Brain microvascular endothelial cell (primary cell): Measurements from ENCODE around the gene AEBP1.

Source experiments
- DNase-seq: peaks from one replicate; pipeline ENCODE4 v3.0.0-alpha.2; 2020
- H3K27ac ChIP-seq: fragments of 250-450 bp; sonication (Bioruptor Pico); 2 replicates; pipeline ENCODE4 v1.5.1; 2020; ENCODE audit warnings: mild to moderate bottlenecking, moderate library complexity
- H3K27me3 ChIP-seq: fragments of 250-450 bp; sonication (Bioruptor Pico); replicated peaks from 2 replicates; pipeline ENCODE4 v1.5.1; 2020; ENCODE audit warnings: mild to moderate bottlenecking
- H3K36me3 ChIP-seq: fragments of 250-450 bp; sonication (Bioruptor Pico); replicated peaks from 2 replicates; pipeline ENCODE4 v1.5.1; 2020; ENCODE audit warnings: mild to moderate bottlenecking
- H3K4me3 ChIP-seq: 2 replicates; pipeline ENCODE4 v1.5.1; 2011; ENCODE audit warnings: low read depth, mild to moderate bottlenecking, control low read depth, low read length, moderate library complexity
- CTCF ChIP-seq: IDR thresholded peaks from 2 replicates; pipeline ENCODE4 v1.5.1; 2011; ENCODE audit warnings: low read depth, mild to moderate bottlenecking, moderate library complexity, low read length, control low read depth, inconsistent platforms; ENCODE audit errors: missing control alignments
- in situ Hi-C: cut with HindIII; loops from 2 replicates; pipeline ENCODE4 v1.10.0; 2017; ENCODE audit warnings: low sequenced_read_pairs, low pct_ligation_motif_present

The AEBP1 gene

GRCh38 chr7:44155191-44156185 lies 51.3 kb downstream of the AEBP1 start:
- Histone ChIP-seq H3K27me3 (no peaks in the 10 kb centered on the region), H3K4me3 (no peak overlapping the region), H3K36me3 (no peaks in the 10 kb centered on the region), H3K27ac (no peak overlapping the region)
- DNase-seq = no peak
- in situ Hi-C loops = no loop called here
- TF ChIP-seq CTCF = no peak

- Histone ChIP-seq H3K27me3 (no peaks in the 10 kb centered on the region), H3K27ac (no peak overlapping the region), H3K4me3 (no peak overlapping the region), H3K36me3 (no peaks in the 10 kb centered on the region)
- DNase-seq = no peak
- TF ChIP-seq CTCF = no peak
- in situ Hi-C loops = no loop called here
Observed at GRCh38 chr7:44156453-44157010, 52.4 kb downstream of the AEBP1 start.

- no peak for TF ChIP-seq CTCF
- no peak for DNase-seq
- Histone ChIP-seq H3K4me3 (no peak overlapping the region), H3K36me3 (no peaks in the 10 kb centered on the region), H3K27ac (no peak overlapping the region), H3K27me3 (no peaks in the 10 kb centered on the region)
- in situ Hi-C loops = no loop called here
Observed at GRCh38 chr7:44157116-44158080, 53.3 kb downstream of the AEBP1 start.

GRCh38 chr7:44158096-44158872 lies 54.1 kb downstream of the AEBP1 start:
- Histone ChIP-seq H3K27ac (no peak overlapping the region), H3K36me3 (no peaks in the 10 kb centered on the region), H3K27me3 (no peaks in the 10 kb centered on the region), H3K4me3 (no peak overlapping the region)
- in situ Hi-C loops = no loop called here
- TF ChIP-seq CTCF = no peak
- no peak for DNase-seq
